ENCODE measurements around the gene KRTAP9-6.
"Not testable (repeated sequence)": the region's sequence is repeated elsewhere in the genome, so short reads cannot be mapped to it uniquely, and the experiment has no call there.

KRTAP9-6 gene

GRCh38 chr17:41265078-41265477, at the start of gene KRTAP9-6:
KRTAP9-6 (plus strand) TSS chr17:41265378; CDS start chr17:41265378, 0 bp downstream.
- Histone ChIP-seq H3K27me3 (no peaks in the 10 kb centered on the region), H3K4me3 (no peak within 1 kb of the TSS), H3K4me2 (no peak within 1 kb of the TSS), H3K9ac (no peak within 1 kb of the TSS), H3K36me3 (no peaks in the 10 kb centered on the region), H3K27ac (no peak within 1 kb of the TSS), H4K20me1 (no peaks in the 10 kb centered on the region), H3K4me1 (no peaks in the 10 kb centered on the region), H3K9me3 (no peaks in the 10 kb centered on the region)
- no peak for TF ChIP-seq Cebpa-rat (IDR thresholded peaks at IDR 0.05)

GRCh38 chr17:41215681-41216080, 49.5 kb upstream of the KRTAP9-6 start:
- H3K4me1 ChIP-seq = peaks cover 15% of the 10 kb centered on the region
- no peak overlapping the region for H3K4me3 ChIP-seq
- no peak overlapping the region for H3K27ac ChIP-seq
- H3K36me3 ChIP-seq = no peaks in the 10 kb centered on the region
- no peaks in the 10 kb centered on the region for H4K20me1 ChIP-seq
- no peak overlapping the region for H3K9ac ChIP-seq
- no peak overlapping the region for H3K4me2 ChIP-seq
- no peak for TF ChIP-seq Cebpa-rat (IDR thresholded peaks at IDR 0.05)
- no peaks in the 10 kb centered on the region for H3K27me3 ChIP-seq
- peaks cover 7% of the 10 kb centered on the region; the same call in 1 of the 2 replicates for H3K9me3 ChIP-seq

- Histone ChIP-seq H3K27me3 (no peaks in the 10 kb centered on the region), H3K9ac (no peak overlapping the region), H3K4me3 (no peak overlapping the region), H4K20me1 (no peaks in the 10 kb centered on the region), H3K27ac (no peak overlapping the region), H3K4me1 (no peaks in the 10 kb centered on the region), H3K9me3 (no peaks in the 10 kb centered on the region), H3K36me3 (no peaks in the 10 kb centered on the region), H3K4me2 (no peak overlapping the region)
- TF ChIP-seq Cebpa-rat (IDR thresholded peaks at IDR 0.05) = no peak
These were observed 41.4 kb upstream of the KRTAP9-6 start for GRCh38 chr17:41223821-41224220.

- Histone ChIP-seq H3K4me3 (no peak overlapping the region), H3K27me3 (no peaks in the 10 kb centered on the region), H3K36me3 (no peaks in the 10 kb centered on the region), H3K4me2 (no peak overlapping the region), H3K9me3 (no peaks in the 10 kb centered on the region), H3K4me1 (no peaks in the 10 kb centered on the region), H3K27ac (no peak overlapping the region), H3K9ac (no peak overlapping the region), H4K20me1 (no peaks in the 10 kb centered on the region)
- TF ChIP-seq Cebpa-rat (IDR thresholded peaks at IDR 0.05) = no peak
These were observed 39.1 kb upstream of the KRTAP9-6 start for GRCh38 chr17:41226051-41226450.

GRCh38 chr17:41226598-41227095, 38.5 kb upstream of the KRTAP9-6 start, which contains the start of gene KRTAP9-2:
KRTAP9-2 (plus strand) TSS chr17:41226648; CDS start chr17:41226655, 7 bp downstream.
- H3K27me3 ChIP-seq, H3K27ac ChIP-seq, H3K4me2 ChIP-seq, H3K4me1 ChIP-seq, H4K20me1 ChIP-seq, H3K36me3 ChIP-seq, H3K4me3 ChIP-seq, H3K9me3 ChIP-seq, H3K9ac ChIP-seq: not testable (repeated sequence)

GRCh38 chr17:41230094-41230493, 35.1 kb upstream of the KRTAP9-6 start:
- H3K4me1 ChIP-seq = peaks cover 5% of the 10 kb centered on the region; the same call in 1 of the 2 replicates

GRCh38 chr17:41231731-41232130, 33.4 kb upstream of the KRTAP9-6 start:
- no peak overlapping the region for H3K27ac ChIP-seq
- H3K36me3 ChIP-seq = no peaks in the 10 kb centered on the region
- no peaks in the 10 kb centered on the region for H3K9me3 ChIP-seq
- H3K9ac ChIP-seq = no peak overlapping the region
- H3K4me1 ChIP-seq = peaks cover 5% of the 10 kb centered on the region; the same call in 1 of the 2 replicates
- H3K27me3 ChIP-seq = no peaks in the 10 kb centered on the region
- no peak for TF ChIP-seq Cebpa-rat (IDR thresholded peaks at IDR 0.05)
- H4K20me1 ChIP-seq = no peaks in the 10 kb centered on the region
- H3K4me2 ChIP-seq = no peak overlapping the region
- H3K4me3 ChIP-seq = no peak overlapping the region

More at GRCh38 chr17:41230094-41230493, 35.1 kb upstream of the KRTAP9-6 start:
- Histone ChIP-seq H3K4me3 (no peak overlapping the region), H4K20me1 (no peaks in the 10 kb centered on the region), H3K9me3 (no peaks in the 10 kb centered on the region), H3K36me3 (no peaks in the 10 kb centered on the region), H3K27me3 (no peaks in the 10 kb centered on the region), H3K4me2 (no peak overlapping the region), H3K27ac (no peak overlapping the region), H3K9ac (no peak overlapping the region)
- TF ChIP-seq Cebpa-rat (IDR thresholded peaks at IDR 0.05) = no peak

GRCh38 chr17:41232399-41233105, 32.6 kb upstream of the KRTAP9-6 start, which contains the start of gene KRTAP9-3:
KRTAP9-3 (plus strand) TSS chr17:41232449; CDS start chr17:41232502, 53 bp downstream.
- H3K9ac ChIP-seq, H3K36me3 ChIP-seq, H3K4me1 ChIP-seq, H3K9me3 ChIP-seq, H4K20me1 ChIP-seq, H3K27ac ChIP-seq, H3K4me3 ChIP-seq, H3K27me3 ChIP-seq, H3K4me2 ChIP-seq: not testable (repeated sequence)

GRCh38 chr17:41237116-41237515, 28.1 kb upstream of the KRTAP9-6 start:
- H3K9me3 ChIP-seq, H4K20me1 ChIP-seq, H3K27me3 ChIP-seq, H3K36me3 ChIP-seq, H3K9ac ChIP-seq, H3K4me3 ChIP-seq, H3K27ac ChIP-seq, H3K4me1 ChIP-seq, H3K4me2 ChIP-seq: not testable (repeated sequence)

GRCh38 chr17:41237949-41238437, 27.2 kb upstream of the KRTAP9-6 start, which contains the start of gene KRTAP9-8:
KRTAP9-8 (plus strand) TSS chr17:41237999; CDS start chr17:41238052, 53 bp downstream.
- not testable (repeated sequence) for H3K36me3 ChIP-seq, H3K4me3 ChIP-seq, H4K20me1 ChIP-seq, H3K27me3 ChIP-seq, H3K4me1 ChIP-seq, H3K9ac ChIP-seq, H3K27ac ChIP-seq, H3K4me2 ChIP-seq, H3K9me3 ChIP-seq

GRCh38 chr17:41246995-41247787, 18.0 kb upstream of the KRTAP9-6 start:
- H3K27me3 ChIP-seq = not testable (repeated sequence)

GRCh38 chr17:41249637-41250240, 15.4 kb upstream of the KRTAP9-6 start, which contains the start of gene KRTAP9-4:
KRTAP9-4 (plus strand) TSS chr17:41249687; CDS start chr17:41249721, 34 bp downstream.
- H3K27me3 ChIP-seq = not testable (repeated sequence)

More at GRCh38 chr17:41246995-41247787, 18.0 kb upstream of the KRTAP9-6 start:
- H4K20me1 ChIP-seq, H3K4me2 ChIP-seq, H3K9ac ChIP-seq, H3K4me1 ChIP-seq, H3K9me3 ChIP-seq, H3K4me3 ChIP-seq, H3K36me3 ChIP-seq, H3K27ac ChIP-seq: not testable (repeated sequence)

More at GRCh38 chr17:41249637-41250240, 15.4 kb upstream of the KRTAP9-6 start, which contains the start of gene KRTAP9-4:
- not testable (repeated sequence) for H3K9ac ChIP-seq, H3K4me1 ChIP-seq, H3K9me3 ChIP-seq, H3K27ac ChIP-seq, H4K20me1 ChIP-seq, H3K4me2 ChIP-seq, H3K4me3 ChIP-seq, H3K36me3 ChIP-seq
